ENCODE measurements around the gene TSHZ1.

Gene TSHZ1

GRCh38 chr18:75249672-75250470, 39.3 kb downstream of the TSHZ1 start:
- no peak for DNase-seq

- DNase-seq: no peak
Measured at GRCh38 chr18:75250471-75250821, 39.8 kb downstream of the TSHZ1 start.

DNA sequence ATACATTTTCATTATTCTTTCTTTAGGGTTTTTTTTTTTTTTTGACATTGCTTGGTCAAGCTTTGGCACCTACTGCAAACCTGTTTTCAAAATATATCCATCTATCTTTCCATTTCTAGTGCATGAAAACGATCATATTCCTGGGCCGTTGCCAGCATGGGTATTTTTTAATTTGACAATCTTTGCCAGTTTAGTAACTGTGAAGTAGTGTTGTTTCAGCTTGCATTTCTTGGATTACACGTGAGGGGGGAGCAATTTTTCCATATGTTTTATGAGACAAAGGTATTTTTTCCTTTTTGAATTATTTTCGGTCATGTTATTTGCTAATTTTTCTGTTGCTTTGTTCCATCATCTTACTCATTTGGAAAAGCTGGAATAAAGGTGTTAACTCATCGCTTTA, 40.9 kb downstream of the TSHZ1 start:
- DNase-seq: no peak

- no peak for DNase-seq
Measured at GRCh38 chr18:75252136-75252535, 41.5 kb downstream of the TSHZ1 start.

DNA sequence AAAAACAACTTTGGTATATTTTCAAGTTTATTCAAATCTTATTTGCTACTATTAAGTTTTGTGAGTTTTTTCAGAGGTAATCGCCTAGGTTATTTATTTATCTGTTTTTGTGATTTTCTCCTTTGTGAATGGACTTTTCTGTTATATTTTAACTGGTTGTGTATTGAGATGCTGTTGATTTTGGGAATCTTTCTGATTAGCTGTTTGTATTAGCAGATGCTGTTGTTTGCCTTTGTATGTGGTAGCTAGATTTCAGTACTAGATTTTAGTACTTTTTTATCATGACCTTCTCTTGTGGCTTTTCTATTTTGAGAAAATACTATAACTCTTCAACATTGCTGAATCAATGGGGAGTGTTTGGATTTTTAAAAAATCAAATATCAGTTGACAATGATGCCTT, 42.4 kb downstream of the TSHZ1 start:
- no peak for DNase-seq

- DNase-seq: no peak
Measured at GRCh38 chr18:75253784-75254183, 43.2 kb downstream of the TSHZ1 start.

DNA sequence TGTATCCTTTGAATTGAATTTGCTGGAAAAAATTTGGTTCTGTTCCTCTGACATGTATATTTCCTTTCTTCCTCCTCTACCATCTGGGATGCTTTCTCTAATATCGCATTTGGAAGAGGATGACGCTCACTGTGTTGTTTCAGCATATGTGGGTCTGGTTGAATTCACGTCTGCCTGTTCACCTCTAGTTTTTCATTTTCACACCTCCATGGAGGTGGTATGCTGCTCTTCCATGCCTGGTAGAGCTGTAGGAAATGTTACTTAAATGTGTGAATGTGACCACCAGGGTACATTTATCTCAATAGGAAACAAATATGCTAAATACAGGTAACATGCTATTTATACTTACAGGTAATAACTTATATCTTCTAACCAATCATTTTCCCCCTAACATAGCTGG, 44.5 kb downstream of the TSHZ1 start:
- DNase-seq: no peak

DNA sequence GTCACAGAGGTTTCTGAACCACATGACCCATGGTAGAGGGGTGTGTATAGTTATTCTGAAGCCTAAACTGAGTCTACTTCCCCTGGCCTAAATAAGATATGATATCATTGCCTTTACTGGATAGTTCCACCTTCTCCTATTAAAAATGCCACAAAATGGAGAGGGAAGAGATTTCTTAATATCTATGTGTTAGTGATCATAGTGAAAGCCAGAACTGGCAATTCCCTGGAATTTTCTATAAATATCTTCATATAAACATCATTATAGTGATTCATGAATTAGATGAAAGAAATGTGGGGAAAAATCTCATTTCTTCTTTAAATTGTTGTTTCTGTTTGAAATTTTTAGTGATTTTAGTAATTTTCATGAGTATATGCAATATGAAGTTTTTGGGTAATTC, 45.8 kb downstream of the TSHZ1 start:
- no peak for DNase-seq

GRCh38 chr18:75257605-75258004, 47.0 kb downstream of the TSHZ1 start:
- DNase-seq: no peak

- DNase-seq: no peak
Measured at GRCh38 chr18:75261430-75262223, 51.0 kb downstream of the TSHZ1 start.

GRCh38 chr18:75262511-75262910, 51.9 kb downstream of the TSHZ1 start:
- no peak for DNase-seq

DNA sequence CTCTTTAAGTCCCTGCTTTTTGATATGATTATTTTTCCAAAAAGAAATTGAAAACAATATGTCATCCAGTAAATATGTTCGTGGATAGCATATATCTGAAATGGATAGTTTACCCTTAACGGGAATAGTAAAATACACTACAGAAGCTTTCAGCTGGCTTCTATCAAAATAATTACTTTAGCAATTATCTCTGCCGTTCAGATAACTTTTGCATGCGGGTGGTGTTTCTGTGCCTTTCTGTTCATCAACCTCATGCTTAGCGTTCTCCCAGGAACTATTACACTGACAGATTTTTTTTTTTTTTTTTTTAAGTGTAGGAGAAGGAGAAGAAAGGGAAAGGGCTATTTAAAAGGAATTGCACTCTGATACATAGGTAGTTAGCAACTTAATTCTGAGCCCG, 53.6 kb downstream of the TSHZ1 start:
- no peak for DNase-seq

- peak; percentile 75 for DNase-seq
Measured at GRCh38 chr18:75264926-75265597, 54.5 kb downstream of the TSHZ1 start.

DNA sequence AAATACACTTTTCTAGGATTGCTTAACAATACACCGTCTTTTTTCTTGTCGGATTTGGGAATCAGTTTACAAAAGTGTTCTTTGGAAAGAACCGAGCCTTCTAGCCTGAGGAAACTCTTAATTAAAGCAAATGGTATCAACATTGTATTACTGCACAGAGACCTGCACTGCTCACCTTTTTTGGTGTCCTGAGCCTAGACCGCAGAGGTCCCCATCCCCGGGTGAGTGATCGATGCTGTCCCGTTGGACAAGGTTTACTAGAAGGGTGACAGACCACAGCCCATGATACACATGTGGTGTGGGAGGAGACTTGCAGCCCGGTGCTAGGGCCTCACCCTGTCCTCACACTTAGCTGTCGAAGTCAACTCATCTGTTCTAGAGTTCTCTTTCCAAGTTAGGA, 55.3 kb downstream of the TSHZ1 start:
- DNase-seq: no peak

- no peak for DNase-seq
Measured at GRCh38 chr18:75267643-75268363, 57.2 kb downstream of the TSHZ1 start.

- no peak for DNase-seq
Measured at GRCh38 chr18:75268364-75268646, 57.7 kb downstream of the TSHZ1 start.

DNA sequence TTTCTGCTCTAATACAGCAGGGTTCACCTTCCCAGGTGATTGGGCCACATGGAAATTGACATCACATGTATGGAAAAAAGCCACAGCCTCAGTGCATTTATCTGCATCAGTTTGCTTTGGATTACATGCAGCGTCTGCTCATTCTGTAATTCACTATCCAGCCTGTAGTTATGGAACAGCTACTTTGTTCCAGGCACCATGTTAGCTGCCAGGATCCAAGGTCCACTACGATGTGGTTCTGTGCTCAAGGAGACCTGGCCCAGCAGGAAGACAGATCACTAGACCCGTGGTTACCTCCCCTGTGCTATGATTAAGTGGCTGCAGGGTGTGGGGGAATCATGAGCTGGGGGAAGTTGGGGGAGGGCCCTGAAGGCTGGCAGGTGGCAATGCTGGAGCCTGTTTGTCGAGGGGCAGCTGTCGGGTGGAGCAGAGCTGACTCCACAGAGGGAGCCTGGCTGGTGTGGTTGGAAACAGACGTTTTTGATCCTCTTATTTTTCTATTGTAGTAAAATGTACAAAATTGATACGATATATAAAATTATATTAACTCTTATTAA, 58.6 kb downstream of the TSHZ1 start:
- peak; percentile 61 for DNase-seq

DNA sequence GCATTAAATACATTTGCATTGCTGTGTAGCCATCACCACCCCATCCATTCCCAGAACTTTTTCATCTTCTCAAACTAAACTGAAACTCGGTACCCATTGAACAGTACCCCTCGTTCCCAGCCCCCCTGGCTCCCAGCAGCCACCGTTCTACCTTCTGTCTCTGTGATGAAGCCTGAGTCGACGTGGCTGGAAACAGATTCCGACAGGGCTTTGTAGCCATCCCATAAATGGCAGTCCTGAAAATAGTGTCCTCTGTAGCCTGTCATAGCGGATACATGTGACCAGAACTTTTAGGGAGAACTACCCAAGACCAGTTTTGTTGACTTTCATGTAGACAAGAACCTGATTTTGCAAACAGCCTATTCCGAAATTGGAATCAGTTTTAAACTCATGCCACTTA, 59.1 kb downstream of the TSHZ1 start:
- no peak for DNase-seq

DNA sequence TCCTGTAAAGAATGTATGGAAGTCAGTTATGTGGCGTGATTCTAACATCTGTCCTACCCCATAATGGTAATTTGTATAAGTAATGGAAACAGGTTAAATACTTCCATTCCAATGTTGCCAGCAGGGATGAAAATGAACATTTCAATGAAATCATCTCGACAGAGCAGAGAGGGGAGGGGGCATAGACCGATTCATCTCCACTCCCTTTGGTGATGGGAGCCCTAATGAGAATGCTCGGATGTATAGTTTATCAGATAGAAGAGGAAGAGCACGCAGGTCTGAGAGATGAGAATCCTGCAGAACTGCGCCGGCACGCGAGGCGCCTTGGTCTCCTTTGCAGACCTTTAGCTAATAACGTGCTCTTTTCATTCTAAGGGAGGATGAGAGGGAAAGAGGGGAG, 61.4 kb downstream of the TSHZ1 start:
- DNase-seq: no peak

GRCh38 chr18:75273817-75274216, 63.2 kb downstream of the TSHZ1 start:
- DNase-seq: no peak

- no peak for DNase-seq
Measured at GRCh38 chr18:75275226-75275625, 64.6 kb downstream of the TSHZ1 start.

DNA sequence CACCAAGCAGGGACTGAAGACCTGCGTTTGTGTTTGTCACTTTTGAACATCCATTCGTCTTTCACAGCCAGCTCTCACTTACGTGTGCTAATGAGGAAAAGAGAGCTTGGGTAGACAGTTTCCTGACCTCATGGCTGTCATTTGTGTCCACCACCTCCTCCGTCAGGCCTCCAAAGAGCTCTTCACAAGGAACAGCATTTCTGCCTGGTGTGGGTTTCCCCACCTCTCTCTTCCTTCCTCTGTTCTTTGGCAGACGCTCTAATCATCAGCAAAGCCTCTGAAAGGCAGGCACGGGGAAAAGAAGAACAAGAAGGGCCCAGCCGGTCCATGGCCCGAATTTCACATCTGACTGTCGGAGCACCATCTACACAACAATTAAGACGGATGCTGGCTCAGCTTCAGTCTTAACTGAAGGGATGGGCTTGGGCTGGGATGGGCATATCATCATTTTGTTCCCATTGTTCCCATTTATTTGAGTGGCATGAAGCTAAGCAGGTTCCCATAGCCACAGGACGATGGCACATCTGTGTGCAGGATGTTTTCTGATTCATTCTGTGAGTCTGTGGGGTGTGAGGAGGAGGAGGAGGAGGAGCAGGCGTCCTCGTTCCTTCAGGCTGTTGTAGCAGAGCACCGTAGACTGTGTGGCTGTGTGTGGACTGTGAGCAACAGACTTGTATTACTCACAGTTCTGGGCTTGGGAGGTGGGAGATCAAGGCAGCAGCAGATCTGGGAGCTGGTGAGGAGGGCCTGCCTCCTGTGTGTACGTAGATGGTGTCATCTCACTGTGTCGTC, 66.4 kb downstream of the TSHZ1 start:
- DNase-seq: no peak

Measured in eye (tissue), 1 donor.